ENCODE results near the gene PTK7.

DNA sequence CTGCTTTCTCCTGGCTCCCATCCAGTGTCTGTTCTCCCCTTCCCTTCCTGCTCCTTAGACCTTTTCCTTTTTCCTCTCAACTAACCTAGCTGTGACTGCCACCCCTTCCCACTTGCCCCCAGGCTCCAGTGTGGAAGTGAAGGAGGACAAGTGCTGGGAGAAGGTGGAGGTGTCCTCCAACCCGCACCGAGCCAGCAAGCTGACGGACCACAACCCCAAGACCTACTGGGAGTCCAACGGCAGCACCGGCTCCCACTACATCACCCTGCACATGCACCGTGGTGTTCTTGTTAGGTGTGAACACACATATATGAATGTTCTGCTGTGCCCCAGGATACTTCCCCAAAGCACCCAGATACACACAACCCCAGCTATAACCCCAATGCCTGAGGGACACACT, 124.4 kb downstream of the PTK7 start:
- TF ChIP-seq, protein P1, sequence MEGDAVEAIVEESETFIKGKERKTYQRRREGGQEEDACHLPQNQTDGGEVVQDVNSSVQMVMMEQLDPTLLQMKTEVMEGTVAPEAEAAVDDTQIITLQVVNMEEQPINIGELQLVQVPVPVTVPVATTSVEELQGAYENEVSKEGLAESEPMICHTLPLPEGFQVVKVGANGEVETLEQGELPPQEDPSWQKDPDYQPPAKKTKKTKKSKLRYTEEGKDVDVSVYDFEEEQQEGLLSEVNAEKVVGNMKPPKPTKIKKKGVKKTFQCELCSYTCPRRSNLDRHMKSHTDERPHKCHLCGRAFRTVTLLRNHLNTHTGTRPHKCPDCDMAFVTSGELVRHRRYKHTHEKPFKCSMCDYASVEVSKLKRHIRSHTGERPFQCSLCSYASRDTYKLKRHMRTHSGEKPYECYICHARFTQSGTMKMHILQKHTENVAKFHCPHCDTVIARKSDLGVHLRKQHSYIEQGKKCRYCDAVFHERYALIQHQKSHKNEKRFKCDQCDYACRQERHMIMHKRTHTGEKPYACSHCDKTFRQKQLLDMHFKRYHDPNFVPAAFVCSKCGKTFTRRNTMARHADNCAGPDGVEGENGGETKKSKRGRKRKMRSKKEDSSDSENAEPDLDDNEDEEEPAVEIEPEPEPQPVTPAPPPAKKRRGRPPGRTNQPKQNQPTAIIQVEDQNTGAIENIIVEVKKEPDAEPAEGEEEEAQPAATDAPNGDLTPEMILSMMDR (IDR thresholded peaks at IDR 0.05) = no peak
- TF ChIP-seq POLR2A (IDR thresholded peaks at IDR 0.05) = no peak
